SK-N-MC (cell line): ENCODE results near the gene IGF1R.

Source experiments
- EZH2 ChIP-seq: fragments of 200-600 bp; sonication (generic); IDR thresholded peaks from one replicate; pipeline ENCODE4 v1.6.1; 2017; ENCODE audit warnings: antibody characterized with exemption
- FOXP2 ChIP-seq: optimal IDR thresholded peaks from 2 replicates; pipeline ENCODE3; 2011; ENCODE audit warnings: mild to moderate bottlenecking, moderate library complexity; ENCODE audit not compliant: insufficient read depth; ENCODE audit errors: extremely low read length, control extremely low read depth
- POLR2AphosphoS5 ChIP-seq: IDR thresholded peaks from 2 replicates; pipeline ENCODE4 v1.6.1; 2012; ENCODE audit warnings: mild to moderate bottlenecking, low read depth, low read length, borderline replicate concordance

GRCh38 chr15:98952381-98952803 is 304.1 kb downstream of the IGF1R start:
- TF ChIP-seq EZH2 (no peak), POLR2AphosphoS5 (no peak), FOXP2 (no peak)
